Endothelial cell of hepatic sinusoid (primary cell): ENCODE results near the gene SLAIN2.
"Not testable (repeated sequence)": the region's sequence is repeated elsewhere in the genome, so short reads cannot be mapped to it uniquely, and the experiment has no call there.

Experiments
- in situ Hi-C: cut with HindIII; loops from 2 replicates; pipeline ENCODE4 v1.10.0; 2017; ENCODE audit warnings: low sequenced_read_pairs

SLAIN2 gene

GRCh38 chr4:48340965-48341775 lies at the start of gene SLAIN2:
Gene SLAIN2, plus strand, starts transcription at chr4:48341529. Its CDS starts 211 bp downstream, at chr4:48341740.
- in situ Hi-C loops: no loop called here

- in situ Hi-C loops: not testable (repeated sequence)
Observed at GRCh38 chr4:48292218-48292790, 49.0 kb upstream of the SLAIN2 start.

GRCh38 chr4:48295116-48295515 lies 46.2 kb upstream of the SLAIN2 start:
- in situ Hi-C loops: no loop called here

GRCh38 chr4:48296365-48296764 lies 45.0 kb upstream of the SLAIN2 start:
- in situ Hi-C loops: no loop called here

GRCh38 chr4:48297256-48297846 lies 44.0 kb upstream of the SLAIN2 start:
- in situ Hi-C loops: no loop called here

- in situ Hi-C loops: no loop called here
Observed at GRCh38 chr4:48299560-48299959, 41.8 kb upstream of the SLAIN2 start.

GRCh38 chr4:48300004-48300403 lies 41.3 kb upstream of the SLAIN2 start:
- in situ Hi-C loops: no loop called here

- in situ Hi-C loops: no loop called here
Observed at GRCh38 chr4:48305508-48305907, 35.8 kb upstream of the SLAIN2 start.

- in situ Hi-C loops: no loop called here
Observed at GRCh38 chr4:48307528-48307927, 33.8 kb upstream of the SLAIN2 start.

GRCh38 chr4:48308901-48309300 lies 32.4 kb upstream of the SLAIN2 start:
- in situ Hi-C loops: no loop called here

GRCh38 chr4:48311896-48312295 lies 29.4 kb upstream of the SLAIN2 start:
- in situ Hi-C loops: no loop called here

GRCh38 chr4:48314746-48315145 lies 26.6 kb upstream of the SLAIN2 start:
- in situ Hi-C loops: not testable (repeated sequence)

GRCh38 chr4:48315728-48316630 lies 25.4 kb upstream of the SLAIN2 start:
- in situ Hi-C loops: no loop called here

- in situ Hi-C loops: no loop called here
Observed at GRCh38 chr4:48321312-48321711, 20.0 kb upstream of the SLAIN2 start.

GRCh38 chr4:48322063-48322462 lies 19.3 kb upstream of the SLAIN2 start:
- in situ Hi-C loops: no loop called here

GRCh38 chr4:48324281-48324680 lies 17.0 kb upstream of the SLAIN2 start:
- in situ Hi-C loops: no loop called here

GRCh38 chr4:48329193-48329592 lies 12.1 kb upstream of the SLAIN2 start:
- in situ Hi-C loops: no loop called here

GRCh38 chr4:48329976-48330375 lies 11.4 kb upstream of the SLAIN2 start:
- in situ Hi-C loops: no loop called here

GRCh38 chr4:48331577-48332330 lies 9.6 kb upstream of the SLAIN2 start:
- in situ Hi-C loops: no loop called here

GRCh38 chr4:48332661-48333060 lies 8.7 kb upstream of the SLAIN2 start:
- in situ Hi-C loops: no loop called here
